ENCODE measurements around the gene UCHL1.

UCHL1 gene

GRCh38 chr4:41256740-41257256 lies at the start of gene UCHL1:
UCHL1 (plus strand) TSS chr4:41256928; CDS start chr4:41256977, 49 bp downstream.
- peak; percentile 70 for DNase-seq

GRCh38 chr4:41207291-41207831 lies 49.4 kb upstream of the UCHL1 start:
- peak; percentile 27 for DNase-seq

DNA sequence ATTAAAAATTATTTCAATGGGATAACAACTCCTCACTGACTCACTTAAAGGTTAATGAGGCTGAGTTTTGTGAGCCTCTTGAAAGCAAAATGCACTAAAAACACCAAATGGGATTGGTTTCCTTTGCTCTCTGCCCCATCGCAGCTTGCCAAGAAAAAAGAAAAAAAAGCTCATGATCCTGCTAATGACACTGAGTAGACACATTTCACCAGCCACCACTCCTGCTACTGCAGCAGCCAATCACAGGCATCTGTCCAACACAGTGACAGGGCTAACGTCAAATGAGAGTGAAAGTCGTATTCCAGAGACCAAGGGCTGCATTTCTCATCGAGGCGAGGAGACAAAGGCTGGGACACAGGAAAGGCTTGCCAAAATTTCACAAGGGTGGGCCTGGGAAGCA lies 47.5 kb upstream of the UCHL1 start:
- DNase-seq: no peak

DNA sequence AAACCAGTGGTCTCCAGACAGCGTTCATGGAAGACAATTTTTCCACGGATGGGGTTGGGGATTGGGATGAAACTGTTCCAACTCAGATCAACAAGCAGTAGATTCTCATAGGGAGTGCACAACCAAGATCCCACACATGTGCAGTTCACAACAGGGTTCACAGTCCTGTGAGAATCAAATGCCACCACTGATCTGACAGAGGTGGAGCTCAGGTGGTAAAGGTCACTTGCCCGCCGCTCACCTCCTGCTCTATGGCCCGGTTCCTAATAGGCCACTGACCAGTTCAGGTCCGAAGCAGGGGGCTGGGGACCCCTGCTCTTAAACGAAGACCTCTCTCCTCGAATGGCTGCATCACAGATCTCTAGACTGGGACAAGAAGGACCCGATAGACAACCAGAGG lies 46.8 kb upstream of the UCHL1 start:
- no peak for DNase-seq

GRCh38 chr4:41211951-41212615 lies 44.6 kb upstream of the UCHL1 start:
- no peak for DNase-seq

GRCh38 chr4:41212616-41213203 lies 44.0 kb upstream of the UCHL1 start:
- peak; percentile 68 for DNase-seq

- peak; percentile 13 for DNase-seq
These were observed 43.0 kb upstream of the UCHL1 start for GRCh38 chr4:41213625-41214135.

DNA sequence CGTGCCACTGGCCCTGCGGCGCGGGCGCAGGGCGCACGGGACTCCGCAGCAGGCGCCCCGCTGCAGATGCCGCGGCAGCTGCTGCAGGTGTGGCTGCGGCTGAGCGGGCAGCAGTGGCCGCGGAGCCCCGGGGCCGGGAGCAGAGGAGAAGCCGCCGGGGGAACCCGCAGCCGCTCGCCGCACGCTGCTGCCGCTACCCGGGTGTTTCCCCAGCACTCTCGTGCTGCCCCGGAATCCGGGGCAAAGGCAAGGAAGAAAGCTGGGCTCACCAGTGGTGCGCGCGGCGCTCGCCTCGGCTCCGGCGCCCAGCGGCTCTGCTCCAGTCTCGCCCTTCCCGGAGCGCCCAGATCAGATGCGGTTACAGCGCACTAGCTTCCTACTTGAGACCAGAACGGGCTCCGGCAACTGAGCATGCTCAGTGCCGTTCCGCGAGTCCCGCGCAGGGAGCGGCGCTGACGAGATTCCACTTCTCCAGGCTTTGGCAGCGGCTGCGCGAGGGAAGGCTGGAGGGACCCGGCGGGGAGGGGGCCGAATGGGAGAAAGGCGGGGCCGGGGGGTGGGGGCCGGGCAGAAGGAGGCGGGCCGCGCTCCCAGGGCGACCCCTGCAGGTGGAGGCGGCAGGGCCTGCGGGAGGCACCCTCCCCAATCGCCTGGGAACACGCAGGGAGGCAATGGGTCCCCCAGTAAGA lies 42.4 kb upstream of the UCHL1 start, which contains the start of gene APBB2:
APBB2 (minus strand) TSS at position 407 of the 689 bp plus-strand sequence. CDS start 181,288 bp downstream, outside the sequence.
- DNase-seq: peak; percentile 88

- DNase-seq: no peak
These were observed 41.9 kb upstream of the UCHL1 start for GRCh38 chr4:41214825-41215146.

DNA sequence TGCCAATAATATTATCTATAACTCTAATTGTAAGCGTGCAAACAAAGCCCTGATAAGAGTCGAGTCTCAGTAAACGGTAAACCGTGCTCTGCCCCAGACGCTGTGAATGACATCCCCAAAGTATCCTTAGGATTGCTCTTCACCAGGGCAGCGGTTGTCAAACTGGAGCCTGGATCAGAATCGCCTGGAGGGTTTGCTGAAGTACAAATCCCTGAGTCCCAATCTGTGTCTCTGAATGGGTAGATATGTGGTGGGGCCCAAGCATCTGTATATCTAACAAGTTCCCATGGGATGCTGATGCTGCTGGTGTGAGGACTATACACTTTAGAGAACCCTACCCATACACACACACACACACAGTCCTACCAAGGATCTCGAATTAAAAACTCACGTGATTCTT lies 41.6 kb upstream of the UCHL1 start:
- DNase-seq: peak; percentile 1

GRCh38 chr4:41215969-41216293 lies 40.8 kb upstream of the UCHL1 start:
- DNase-seq: no peak

DNA sequence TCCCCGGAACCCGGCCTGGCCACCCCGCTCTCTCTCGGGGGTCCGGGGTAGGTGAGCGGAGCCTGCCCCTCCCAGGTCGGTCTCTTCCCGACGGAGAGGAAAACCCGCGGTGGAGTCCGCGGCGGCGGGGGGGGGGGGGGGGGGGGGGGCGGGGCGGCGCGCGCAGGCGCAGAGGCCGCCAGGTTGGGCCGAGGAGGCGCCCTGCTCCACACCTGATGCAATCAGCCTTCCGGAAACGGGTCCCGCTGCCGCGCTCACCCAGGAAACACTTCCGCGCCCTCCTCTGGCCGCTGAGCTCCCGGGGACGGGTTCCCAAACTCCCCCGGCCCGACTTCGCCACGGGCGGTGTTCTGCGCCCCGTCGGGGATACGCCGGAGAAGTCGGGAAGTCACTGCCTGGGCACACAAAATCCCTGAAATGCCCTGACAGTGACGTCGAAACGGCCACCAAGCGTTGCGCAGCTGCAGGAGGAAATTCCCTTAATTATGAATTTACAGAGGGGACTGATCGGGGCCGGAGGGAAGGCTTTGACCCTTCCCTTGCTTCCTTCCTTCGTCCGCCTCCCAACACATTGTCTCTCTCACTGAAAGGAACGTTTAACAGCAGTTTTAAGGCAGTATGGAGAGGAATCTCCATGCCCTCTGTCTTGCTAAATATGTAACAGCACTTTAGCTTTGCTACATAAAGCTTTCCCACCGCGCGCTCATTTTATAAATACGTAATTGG lies 40.3 kb upstream of the UCHL1 start:
- peak; percentile 54 for DNase-seq

- no peak for DNase-seq
These were observed 39.8 kb upstream of the UCHL1 start for GRCh38 chr4:41217020-41217333.

DNA sequence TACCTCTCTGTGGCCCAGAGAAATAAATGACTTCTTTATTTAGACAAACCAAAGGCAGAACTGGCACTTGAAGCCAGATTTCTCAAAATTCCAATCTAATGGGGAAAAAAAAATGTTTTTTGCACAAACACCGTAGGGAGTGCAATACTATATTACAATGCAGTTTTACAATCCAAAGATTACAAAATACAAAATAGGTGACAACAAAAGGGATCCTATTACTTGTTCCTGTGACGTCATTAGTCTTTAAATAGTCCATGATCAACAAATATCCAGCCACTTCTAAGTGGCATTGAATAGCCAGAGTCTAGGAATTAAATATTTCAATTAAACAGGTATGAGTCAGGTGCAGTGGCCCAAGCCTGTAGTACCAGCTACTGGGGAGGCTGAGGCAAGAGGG lies 39.4 kb upstream of the UCHL1 start:
- DNase-seq: no peak

GRCh38 chr4:41218703-41219102 lies 38.0 kb upstream of the UCHL1 start:
- no peak for DNase-seq

- no peak for DNase-seq
These were observed 37.2 kb upstream of the UCHL1 start for GRCh38 chr4:41219421-41219950.

DNA sequence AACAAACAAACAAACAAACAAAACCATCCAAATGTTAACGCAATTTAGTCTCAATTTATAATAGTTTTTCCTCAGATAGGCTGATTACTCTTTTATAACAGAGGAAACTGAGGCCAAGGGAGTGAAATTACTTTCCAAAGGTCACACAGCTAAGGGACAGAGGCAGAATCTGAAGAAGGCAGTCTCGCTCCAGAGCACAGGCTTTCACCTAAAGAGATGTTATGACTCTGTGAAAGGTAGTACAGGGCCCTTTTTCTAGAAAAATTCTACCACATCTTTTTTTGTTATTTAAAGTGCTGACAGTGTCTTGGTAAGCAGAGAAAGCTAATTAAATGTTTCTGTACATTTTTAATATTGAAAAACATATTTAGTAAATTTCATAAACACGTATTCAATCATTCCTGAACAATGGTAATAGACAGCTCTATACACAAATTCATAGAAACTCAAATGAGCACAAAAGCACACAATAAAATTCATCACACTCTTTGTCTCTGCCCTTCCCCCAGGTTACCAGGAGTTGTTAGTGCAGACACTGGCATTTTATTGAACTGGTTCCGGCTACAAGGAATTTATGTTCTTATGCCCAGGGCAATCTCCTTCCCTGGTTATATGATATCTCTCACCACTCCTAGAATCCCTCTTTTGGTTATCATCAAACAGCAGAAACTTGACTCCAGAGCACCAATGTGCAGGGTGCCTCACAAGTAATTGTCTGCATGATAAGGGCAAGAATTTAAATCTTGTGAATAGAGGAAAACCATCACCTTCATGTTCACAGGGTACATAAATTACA lies 34.7 kb upstream of the UCHL1 start:
- DNase-seq: no peak

- DNase-seq: no peak
These were observed 28.8 kb upstream of the UCHL1 start for GRCh38 chr4:41227902-41228301.

- DNase-seq: no peak
These were observed 24.3 kb upstream of the UCHL1 start for GRCh38 chr4:41232406-41232805.

- no peak for DNase-seq
These were observed 23.9 kb upstream of the UCHL1 start for GRCh38 chr4:41232856-41233255.

DNA sequence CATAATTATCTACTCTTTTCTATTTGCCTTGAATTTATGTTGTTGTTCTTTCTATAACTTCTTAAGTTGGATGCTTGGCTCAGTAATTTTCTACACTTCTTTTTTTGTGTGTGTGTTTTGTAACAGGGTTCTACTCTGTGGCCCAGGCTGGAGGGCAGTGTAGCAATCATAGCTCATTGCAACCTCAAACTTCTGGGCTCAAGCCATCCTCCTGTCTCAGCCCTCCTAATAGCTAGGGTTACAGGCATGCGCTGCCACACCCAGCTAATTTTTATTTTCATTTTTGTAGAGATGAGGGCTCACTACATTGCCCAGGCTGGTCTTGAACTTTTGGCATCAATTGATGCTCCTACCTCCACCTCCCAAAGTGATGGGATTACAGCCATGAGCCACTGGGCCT lies 20.7 kb upstream of the UCHL1 start:
- no peak for DNase-seq

DNA sequence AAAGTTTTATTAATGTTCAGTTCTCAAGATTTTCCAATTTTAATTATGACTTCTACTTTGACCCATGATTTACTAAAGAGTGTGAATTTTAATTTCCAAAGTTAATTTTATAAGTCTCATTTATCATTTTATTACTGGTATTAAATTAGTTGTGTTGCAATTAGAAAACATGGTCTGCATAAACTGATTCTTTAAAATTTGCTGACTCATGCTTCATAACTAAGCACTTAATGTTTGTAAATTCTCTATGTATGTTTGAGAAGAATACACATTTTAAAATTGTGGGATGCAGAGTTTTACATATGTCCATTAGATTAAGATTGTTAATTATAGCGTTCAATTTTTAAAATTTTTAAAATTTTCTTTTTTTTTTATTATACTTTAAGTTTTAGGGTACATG lies 20.2 kb upstream of the UCHL1 start:
- DNase-seq: no peak
